HepG2 (cell line): ENCODE results near the gene ARL5A. TPM values are rescaled to one million over a fixed set of nuclear protein-coding genes. Genes with fewer than 3 reads are reported as not detected.

ENCODE experiments used
- ATF1 ChIP-seq: IDR thresholded peaks from 2 replicates; pipeline ENCODE4 v1.6.1; 2016; ENCODE audit warnings: mild to moderate bottlenecking, control low read depth
- ATM ChIP-seq: fragments of 450-650 bp; IDR thresholded peaks from 2 replicates; pipeline ENCODE4 v1.7.1; 2017; ENCODE audit warnings: mild to moderate bottlenecking, borderline replicate concordance
- CBFB ChIP-seq: sonication (generic); formaldehyde crosslinking; IDR thresholded peaks from 2 replicates; pipeline ENCODE4 v1.4.0; 2020; ENCODE audit warnings: missing genetic modification reagents
- ELF3 ChIP-seq: IDR thresholded peaks from 2 replicates; pipeline ENCODE4 v1.6.1; 2016; ENCODE audit warnings: missing genetic modification reagents, missing compliant biosample characterization
- FOXA3 ChIP-seq: IDR thresholded peaks from 2 replicates; pipeline ENCODE4 v1.6.1; 2016; ENCODE audit warnings: missing genetic modification reagents, missing compliant biosample characterization
- GABPB1 ChIP-seq: IDR thresholded peaks from 2 replicates; pipeline ENCODE4 v1.6.1; 2016; ENCODE audit warnings: mild to moderate bottlenecking, missing genetic modification reagents, moderate library complexity, missing compliant biosample characterization
- JUND ChIP-seq: sonication (generic); formaldehyde crosslinking; IDR thresholded peaks from 2 replicates; pipeline ENCODE4 v1.8.0; 2022; ENCODE audit warnings: mild to moderate bottlenecking, missing genetic modification reagents
- MAFG ChIP-seq: sonication (generic); formaldehyde crosslinking; IDR thresholded peaks from 2 replicates; pipeline ENCODE4 v1.5.1; 2020; ENCODE audit warnings: mild to moderate bottlenecking, missing genetic modification reagents
- MBNL3 ChIP-seq: fragments of 250-450 bp; sonication (Bioruptor Pico); conservative IDR thresholded peaks from 2 replicates; pipeline ENCODE4 v1.8.0; 2022; ENCODE audit warnings: mild to moderate bottlenecking, inconsistent platforms
- MIXL1 ChIP-seq: IDR thresholded peaks from 2 replicates; pipeline ENCODE4 v1.6.1; 2016
- MXD4 ChIP-seq: IDR thresholded peaks from 2 replicates; pipeline ENCODE4 v1.6.1; 2016; ENCODE audit warnings: mild to moderate bottlenecking, missing biosample characterization, missing genetic modification reagents
- NONO ChIP-seq, 2 experiments: fragments of 450-650 bp in 1 of 2; sonication (generic) in 1 of 2; formaldehyde crosslinking in 1 of 2; IDR thresholded peaks in 1 of 2; conservative IDR thresholded peaks in 1 of 2; 2 replicates each; pipeline versions ENCODE4 v1.6.1 to v1.8.0; 2017 to 2022; ENCODE audit warnings: mild to moderate bottlenecking in 1 of 2, missing genetic modification reagents in 1 of 2, moderate library complexity in 1 of 2
- PRPF4 ChIP-seq: fragments of 200-400 bp; formaldehyde crosslinking; IDR thresholded peaks from 2 replicates; pipeline ENCODE4 v1.6.1; 2016; ENCODE audit warnings: low read length, low read depth; ENCODE audit not compliant: poor library complexity, severe bottlenecking
- TEAD3 ChIP-seq: optimal IDR thresholded peaks from 2 replicates; pipeline ENCODE3; 2016; ENCODE audit warnings: borderline replicate concordance
- TOPORS ChIP-seq: sonication (generic); formaldehyde crosslinking; IDR thresholded peaks from 2 replicates; pipeline ENCODE4 v1.8.0; 2023; ENCODE audit warnings: mild to moderate bottlenecking, missing genetic modification reagents
- ZFX ChIP-seq: sonication (generic); formaldehyde crosslinking; IDR thresholded peaks from 2 replicates; pipeline ENCODE4 v1.4.0; 2020; ENCODE audit warnings: mild to moderate bottlenecking, low read depth, missing genetic modification reagents, moderate library complexity
- ZFY ChIP-seq: sonication (generic); formaldehyde crosslinking; IDR thresholded peaks from 2 replicates; pipeline ENCODE4 v1.4.0; 2020; ENCODE audit warnings: missing genetic modification reagents
- ZNF143 ChIP-seq: sonication (generic); formaldehyde crosslinking; IDR thresholded peaks from 2 replicates; pipeline ENCODE4 v1.4.0; 2020; ENCODE audit warnings: missing genetic modification reagents
- ZNF224 ChIP-seq: sonication (generic); formaldehyde crosslinking; IDR thresholded peaks from 2 replicates; pipeline ENCODE4 v1.5.0; 2020; ENCODE audit warnings: mild to moderate bottlenecking, missing genetic modification reagents
- ZNF251 ChIP-seq: sonication (generic); formaldehyde crosslinking; IDR thresholded peaks from 2 replicates; pipeline ENCODE4 v1.9.0; 2021; ENCODE audit warnings: mild to moderate bottlenecking, missing genetic modification reagents
- ZNF253 ChIP-seq: sonication (generic); formaldehyde crosslinking; IDR thresholded peaks from 2 replicates; pipeline ENCODE4 v1.8.0; 2022; ENCODE audit warnings: mild to moderate bottlenecking, missing genetic modification reagents, borderline replicate concordance
- ZNF724P ChIP-seq: sonication (generic); formaldehyde crosslinking; IDR thresholded peaks from 2 replicates; pipeline ENCODE4 v1.8.0; 2022; ENCODE audit warnings: missing genetic modification reagents, borderline replicate concordance
- ZNF792 ChIP-seq: IDR thresholded peaks from 2 replicates; pipeline ENCODE4 v1.6.1; 2016
- ZNF839 ChIP-seq: sonication (generic); formaldehyde crosslinking; IDR thresholded peaks from 2 replicates; pipeline ENCODE4 v1.4.0; 2020; ENCODE audit warnings: missing genetic modification reagents, mild to moderate bottlenecking, borderline replicate concordance
- polyA plus RNA-seq, 8 experiments: library from polyadenylated mRNA; depleted of rRNA in 3 of 8; stranded (reverse) in 7 of 8; unstranded in 1 of 8; fragments of >200 nt; fragmentation: Illumina TruSeq in 4 of 8; extraction: Trizol in 4 of 8; gene quantifications; 2 replicates each; pipeline versions ENCODE4 v1.2.1 to v1.2.3, GENCODE V29; 2011 to 2016; ENCODE audit warnings: low read depth in 4 of 8, missing spikeins in 1 of 8, mixed read lengths in 1 of 8; ENCODE audit not compliant: insufficient read depth in 1 of 8
- total RNA-seq, 5 experiments: library from RNA; depleted of rRNA; stranded (reverse); fragments of >200 nt; fragmentation: Illumina TruSeq; extraction: Trizol; gene quantifications; 2 replicates each; pipeline ENCODE4 v1.2.3, GENCODE V29; 2016; ENCODE audit warnings: low read depth in 1 of 5
- TF ChIP-seq, protein P1 (sequence below): sonication (generic); formaldehyde crosslinking; IDR thresholded peaks from 2 replicates; pipeline ENCODE4 v1.4.0; 2020; ENCODE audit warnings: low read depth, mild to moderate bottlenecking, missing genetic modification reagents
- TF ChIP-seq, protein P2 (sequence below): sonication (generic); formaldehyde crosslinking; IDR thresholded peaks from 2 replicates; pipeline ENCODE4 v1.4.0; 2020; ENCODE audit warnings: missing genetic modification reagents
- TF ChIP-seq, protein P3 (sequence below): sonication (generic); formaldehyde crosslinking; IDR thresholded peaks from 2 replicates; pipeline ENCODE4 v1.4.0; 2020; ENCODE audit warnings: mild to moderate bottlenecking, missing genetic modification reagents
- TF ChIP-seq, protein P4 (sequence below): sonication (generic); formaldehyde crosslinking; IDR thresholded peaks from 2 replicates; pipeline ENCODE4 v1.4.0; 2020; ENCODE audit warnings: missing genetic modification reagents

Gene ARL5A
- total and polyA plus RNA-seq, 2 of the 13 experiments (the other 11 are each of a cell fraction or from before 2014, with no cell fraction given), result 47.5 to 149 TPM

GRCh38 chr2:151828143-151828889 is at the start of gene ARL5A (continued):
- TF ChIP-seq JUND (CRISPR knock-in tag) (no peak), ZNF792 (CRISPR knock-in tag) (peak; percentile 61; the same call in 1 of the 2 replicates), MAFG (CRISPR knock-in tag) (no peak), ZNF724P (peak; percentile 75; the same call in 1 of the 2 replicates), GABPB1 (CRISPR knock-in tag) (peak; percentile 83; the same call in 1 of the 2 replicates), MIXL1 (0 out of 2 replicates have a peak, but pooled peaks have one; percentile 15), ELF3 (CRISPR knock-in tag) (peak; percentile 84), ZNF839 (CRISPR knock-in tag) (peak; percentile 31; the same call in 1 of the 2 replicates), ZFY (CRISPR knock-in tag) (peak; percentile 97), MXD4 (CRISPR knock-in tag) (peak; percentile 82), ZFX (CRISPR knock-in tag) (peak; percentile 98), FOXA3 (CRISPR knock-in tag) (peak; percentile 58; the same call in 1 of the 2 replicates), ATF1 (CRISPR knock-in tag) (no peak), ATM (no peak), CBFB (CRISPR knock-in tag) (peak; percentile 84; the same call in 1 of the 2 replicates), ZNF143 (CRISPR knock-in tag) (no peak; the same call in 1 of the 2 replicates), NONO (IDR thresholded peaks at IDR 0.05) (no peak), NONO (CRISPR knock-in tag; conservative IDR thresholded peaks at IDR 0.05) (peak; percentile 91), PRPF4 (no peak), MBNL3 (no peak), ZNF251 (CRISPR knock-in tag) (no peak), TOPORS (CRISPR knock-in tag) (no peak), ZNF253 (CRISPR knock-in tag) (no peak), TEAD3 (CRISPR knock-in tag) (peak; percentile 90), ZNF224 (CRISPR knock-in tag) (peak; percentile 11; the same call in 1 of the 2 replicates)
- TF ChIP-seq, protein P1, sequence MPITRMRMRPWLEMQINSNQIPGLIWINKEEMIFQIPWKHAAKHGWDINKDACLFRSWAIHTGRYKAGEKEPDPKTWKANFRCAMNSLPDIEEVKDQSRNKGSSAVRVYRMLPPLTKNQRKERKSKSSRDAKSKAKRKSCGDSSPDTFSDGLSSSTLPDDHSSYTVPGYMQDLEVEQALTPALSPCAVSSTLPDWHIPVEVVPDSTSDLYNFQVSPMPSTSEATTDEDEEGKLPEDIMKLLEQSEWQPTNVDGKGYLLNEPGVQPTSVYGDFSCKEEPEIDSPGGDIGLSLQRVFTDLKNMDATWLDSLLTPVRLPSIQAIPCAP (CRISPR knock-in tag), result no peak; the same call in 1 of the 2 replicates
- TF ChIP-seq, protein P2, sequence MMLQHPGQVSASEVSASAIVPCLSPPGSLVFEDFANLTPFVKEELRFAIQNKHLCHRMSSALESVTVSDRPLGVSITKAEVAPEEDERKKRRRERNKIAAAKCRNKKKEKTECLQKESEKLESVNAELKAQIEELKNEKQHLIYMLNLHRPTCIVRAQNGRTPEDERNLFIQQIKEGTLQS (CRISPR knock-in tag), result no peak; the same call in 1 of the 2 replicates
- TF ChIP-seq, protein P3, sequence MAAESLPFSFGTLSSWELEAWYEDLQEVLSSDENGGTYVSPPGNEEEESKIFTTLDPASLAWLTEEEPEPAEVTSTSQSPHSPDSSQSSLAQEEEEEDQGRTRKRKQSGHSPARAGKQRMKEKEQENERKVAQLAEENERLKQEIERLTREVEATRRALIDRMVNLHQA (CRISPR knock-in tag), result no peak
- TF ChIP-seq, protein P4, sequence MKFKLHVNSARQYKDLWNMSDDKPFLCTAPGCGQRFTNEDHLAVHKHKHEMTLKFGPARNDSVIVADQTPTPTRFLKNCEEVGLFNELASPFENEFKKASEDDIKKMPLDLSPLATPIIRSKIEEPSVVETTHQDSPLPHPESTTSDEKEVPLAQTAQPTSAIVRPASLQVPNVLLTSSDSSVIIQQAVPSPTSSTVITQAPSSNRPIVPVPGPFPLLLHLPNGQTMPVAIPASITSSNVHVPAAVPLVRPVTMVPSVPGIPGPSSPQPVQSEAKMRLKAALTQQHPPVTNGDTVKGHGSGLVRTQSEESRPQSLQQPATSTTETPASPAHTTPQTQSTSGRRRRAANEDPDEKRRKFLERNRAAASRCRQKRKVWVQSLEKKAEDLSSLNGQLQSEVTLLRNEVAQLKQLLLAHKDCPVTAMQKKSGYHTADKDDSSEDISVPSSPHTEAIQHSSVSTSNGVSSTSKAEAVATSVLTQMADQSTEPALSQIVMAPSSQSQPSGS, result 0 out of 2 replicates have a peak, but pooled peaks have one; percentile 29
